OCI-LY1 (cell line): ENCODE results near the gene ARHGAP24.
"Not testable (repeated sequence)": the region's sequence is repeated elsewhere in the genome, so short reads cannot be mapped to it uniquely, and the experiment has no call there.

Source experiments
- H2AFZ ChIP-seq: fragments of 200-600 bp; sonication (generic), shearing (Covaris generic); 2 replicates; pipeline ENCODE4 v1.6.0; 2014; ENCODE audit warnings: antibody characterized with exemption, mild to moderate bottlenecking, low read length
- H3F3A ChIP-seq: fragments of 200-600 bp; sonication (generic), shearing (Covaris generic); 2 replicates; pipeline ENCODE4 v1.6.0; 2014; ENCODE audit warnings: mild to moderate bottlenecking, antibody characterized with exemption, low read length, moderate library complexity; ENCODE audit not compliant: insufficient read depth
- H3K27ac ChIP-seq: fragments of 200-600 bp; sonication (generic); 2 replicates; pipeline ENCODE4 v1.5.1; 2014; ENCODE audit warnings: low read length, mixed run types, mild to moderate bottlenecking, low read depth; ENCODE audit not compliant: poor library complexity, severe bottlenecking
- H3K27me3 ChIP-seq: fragments of 200-600 bp; sonication (generic); 2 replicates; pipeline ENCODE4 v1.6.0; 2014; ENCODE audit warnings: antibody characterized with exemption, mild to moderate bottlenecking, low read length, moderate library complexity; ENCODE audit not compliant: insufficient read depth
- H3K36me3 ChIP-seq: fragments of 200-600 bp; sonication (generic); 2 replicates; pipeline ENCODE4 v1.6.1; 2014; ENCODE audit warnings: mild to moderate bottlenecking, antibody characterized with exemption, low read length, moderate library complexity, mixed read lengths; ENCODE audit not compliant: insufficient read depth
- H3K4me1 ChIP-seq: fragments of 200-600 bp; sonication (generic); 2 replicates; pipeline ENCODE4 v1.5.1; 2014; ENCODE audit warnings: mild to moderate bottlenecking, low read length, moderate library complexity; ENCODE audit not compliant: insufficient read depth, severe bottlenecking
- H3K4me2 ChIP-seq: fragments of 200-600 bp; sonication (generic), shearing (Covaris generic); 2 replicates; pipeline ENCODE4 v1.6.1; 2014; ENCODE audit warnings: low read length
- H3K4me3 ChIP-seq: fragments of 200-600 bp; sonication (generic); 2 replicates; pipeline ENCODE4 v1.5.1; 2014; ENCODE audit warnings: low read length, low read depth, mild to moderate bottlenecking, mixed read lengths; ENCODE audit not compliant: poor library complexity, severe bottlenecking
- H3K79me2 ChIP-seq: fragments of 200-600 bp; shearing (Covaris generic); 2 replicates; pipeline ENCODE4 v1.6.1; 2016; ENCODE audit warnings: mixed run types, low read length, mixed read lengths; ENCODE audit not compliant: insufficient read depth
- H3K9ac ChIP-seq: fragments of 200-600 bp; sonication (generic), shearing (Covaris generic); 2 replicates; pipeline ENCODE4 v1.6.1; 2014; ENCODE audit warnings: mild to moderate bottlenecking, low read length, mixed read lengths
- H3K9me2 ChIP-seq: fragments of 200-600 bp; sonication (generic), shearing (Covaris generic); 2 replicates; pipeline ENCODE4 v1.6.1; 2014; ENCODE audit warnings: low read depth, mild to moderate bottlenecking, low read length, mixed read lengths
- H3K9me3 ChIP-seq: fragments of 200-600 bp; shearing (Covaris generic); 2 replicates; pipeline ENCODE4 v1.6.1; 2014; ENCODE audit warnings: low read length, mixed read lengths
- H4K20me1 ChIP-seq: fragments of 200-600 bp; sonication (generic), shearing (Covaris generic); 2 replicates; pipeline ENCODE4 v1.6.0; 2016; ENCODE audit warnings: mild to moderate bottlenecking, low read length; ENCODE audit not compliant: insufficient read depth
- EZH2 ChIP-seq: fragments of 200-600 bp; sonication (generic), shearing (Covaris generic); IDR thresholded peaks from 2 replicates; pipeline ENCODE4 v1.8.0; 2017; ENCODE audit warnings: borderline replicate concordance, mixed run types, mild to moderate bottlenecking, antibody characterized with exemption, low read length, moderate library complexity, mixed read lengths
- TF ChIP-seq, protein P1 (sequence below): fragments of 200-600 bp; sonication (generic), shearing (Covaris generic); IDR thresholded peaks from 2 replicates; pipeline ENCODE4 v1.5.1; 2017; ENCODE audit warnings: mild to moderate bottlenecking, antibody characterized with exemption, low read length, moderate library complexity, mixed read lengths

ARHGAP24 gene

DNA sequence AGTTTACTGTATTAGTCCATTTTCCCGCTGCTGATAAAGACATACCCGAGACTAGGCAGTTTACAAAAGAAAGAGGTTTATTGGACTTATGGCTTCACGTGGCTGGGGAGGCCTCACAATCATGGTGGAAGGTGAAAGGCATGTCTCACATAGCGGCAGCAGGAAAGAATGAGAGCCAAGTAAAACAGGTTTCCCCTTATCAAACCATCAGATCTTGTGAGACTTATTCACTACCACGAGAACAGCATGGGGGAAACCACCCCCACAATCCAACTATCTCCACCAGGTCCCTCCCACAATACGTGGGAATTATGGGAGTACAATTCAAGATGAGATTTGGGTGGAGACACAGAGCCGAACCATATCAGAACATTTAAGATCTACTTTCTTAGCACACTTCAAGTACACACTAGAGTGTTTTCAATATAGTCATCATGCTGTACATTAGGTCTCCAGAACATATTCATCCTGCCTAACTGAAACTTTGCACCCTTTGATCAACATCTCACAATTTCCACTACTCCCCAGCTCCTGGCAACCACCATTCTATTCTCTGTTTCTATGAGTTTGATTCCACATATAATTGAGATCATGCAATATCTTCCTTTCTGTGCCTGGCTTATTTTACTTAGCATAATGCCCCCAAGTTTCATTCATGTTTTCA lies 341.0 kb downstream of the ARHGAP24 start:
- Histone ChIP-seq H3K4me1 (no peaks in the 10 kb centered on the region), H4K20me1 (no peaks in the 10 kb centered on the region), H3K9me2 (no peaks in the 10 kb centered on the region), H3K27me3 (no peaks in the 10 kb centered on the region), H3K27ac (no peak overlapping the region), H3K4me2 (no peak overlapping the region), H3K9ac (no peak overlapping the region), H3F3A (0 out of 2 replicates have a peak, but pooled peaks cover 3% of the 10 kb centered on the region), H3K79me2 (peaks cover 5% of the 10 kb centered on the region; the same call in 1 of the 2 replicates), H3K9me3 (no peaks in the 10 kb centered on the region), H2AFZ (no peak overlapping the region), H3K4me3 (no peak overlapping the region), H3K36me3 (peaks cover 29% of the 10 kb centered on the region)
- TF ChIP-seq, protein P1, sequence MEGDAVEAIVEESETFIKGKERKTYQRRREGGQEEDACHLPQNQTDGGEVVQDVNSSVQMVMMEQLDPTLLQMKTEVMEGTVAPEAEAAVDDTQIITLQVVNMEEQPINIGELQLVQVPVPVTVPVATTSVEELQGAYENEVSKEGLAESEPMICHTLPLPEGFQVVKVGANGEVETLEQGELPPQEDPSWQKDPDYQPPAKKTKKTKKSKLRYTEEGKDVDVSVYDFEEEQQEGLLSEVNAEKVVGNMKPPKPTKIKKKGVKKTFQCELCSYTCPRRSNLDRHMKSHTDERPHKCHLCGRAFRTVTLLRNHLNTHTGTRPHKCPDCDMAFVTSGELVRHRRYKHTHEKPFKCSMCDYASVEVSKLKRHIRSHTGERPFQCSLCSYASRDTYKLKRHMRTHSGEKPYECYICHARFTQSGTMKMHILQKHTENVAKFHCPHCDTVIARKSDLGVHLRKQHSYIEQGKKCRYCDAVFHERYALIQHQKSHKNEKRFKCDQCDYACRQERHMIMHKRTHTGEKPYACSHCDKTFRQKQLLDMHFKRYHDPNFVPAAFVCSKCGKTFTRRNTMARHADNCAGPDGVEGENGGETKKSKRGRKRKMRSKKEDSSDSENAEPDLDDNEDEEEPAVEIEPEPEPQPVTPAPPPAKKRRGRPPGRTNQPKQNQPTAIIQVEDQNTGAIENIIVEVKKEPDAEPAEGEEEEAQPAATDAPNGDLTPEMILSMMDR: no peak
- TF ChIP-seq EZH2: no peak

DNA sequence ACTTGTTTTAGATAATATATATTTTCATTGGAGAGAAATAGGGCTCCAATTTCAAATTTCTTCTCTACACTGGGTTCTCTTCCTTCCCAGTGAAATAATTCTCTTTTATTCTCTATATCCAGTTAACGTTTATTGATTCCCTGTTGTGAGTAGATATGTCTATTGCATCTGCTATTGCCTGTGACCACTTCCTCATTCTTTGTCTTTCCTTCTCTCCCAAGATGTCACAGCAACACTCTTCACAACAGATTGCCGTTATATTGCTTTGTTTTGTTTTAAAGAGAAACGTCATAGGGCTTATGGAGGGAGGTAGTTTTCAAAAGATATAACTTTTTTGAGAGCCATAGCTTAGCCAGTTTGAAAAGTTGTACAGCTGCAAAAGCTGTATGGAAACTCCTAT lies 343.8 kb downstream of the ARHGAP24 start:
- Histone ChIP-seq H3K4me1 (peaks cover 20% of the 10 kb centered on the region), H3K9ac (no peak overlapping the region), H4K20me1 (no peaks in the 10 kb centered on the region), H3K27me3 (no peaks in the 10 kb centered on the region), H2AFZ (no peak overlapping the region), H3F3A (0 out of 2 replicates have a peak, but pooled peaks cover 3% of the 10 kb centered on the region), H3K9me3 (no peaks in the 10 kb centered on the region), H3K4me2 (no peak overlapping the region), H3K36me3 (peaks cover 16% of the 10 kb centered on the region), H3K9me2 (no peaks in the 10 kb centered on the region), H3K27ac (no peak overlapping the region), H3K79me2 (peaks cover 5% of the 10 kb centered on the region), H3K4me3 (no peak overlapping the region)
- TF ChIP-seq, protein P1: no peak
- no peak for TF ChIP-seq EZH2

DNA sequence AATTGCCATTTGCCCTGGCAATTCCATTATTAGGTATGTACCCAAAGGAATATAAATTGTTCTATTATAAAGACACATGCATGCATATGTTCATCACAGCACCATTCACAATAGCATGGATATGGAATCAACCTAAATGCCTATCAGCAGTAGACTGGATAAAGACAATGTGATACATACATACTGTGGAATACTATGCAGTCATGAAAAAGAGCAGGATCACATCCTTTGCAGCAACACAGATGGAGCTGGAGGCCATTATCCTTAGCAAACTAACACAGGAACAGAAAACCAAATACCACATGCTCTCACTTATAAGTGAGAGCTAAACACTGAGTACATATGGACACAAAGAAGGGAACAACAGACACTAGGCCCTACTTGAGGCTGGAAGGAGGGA lies 345.2 kb downstream of the ARHGAP24 start:
- Histone ChIP-seq H3K36me3 (peaks cover 10% of the 10 kb centered on the region), H3K4me1 (peaks cover 34% of the 10 kb centered on the region)
- not testable (repeated sequence) for H3F3A ChIP-seq, H3K27me3 ChIP-seq, H3K9me3 ChIP-seq, H3K27ac ChIP-seq, H3K79me2 ChIP-seq, H3K9me2 ChIP-seq, H2AFZ ChIP-seq, H3K4me2 ChIP-seq, H3K9ac ChIP-seq, H4K20me1 ChIP-seq, H3K4me3 ChIP-seq
